Fibroblast of villous mesenchyme (primary cell): ENCODE results near the gene DBNDD1. TPM values are rescaled to one million over a fixed set of nuclear protein-coding genes. Genes with fewer than 3 reads are reported as not detected.

Experiments used
- DNase-seq: peaks from one replicate; pipeline ENCODE4 v3.0.0-alpha.2; 2010; ENCODE audit warnings: low read depth
- H3K4me3 ChIP-seq: 2 replicates; pipeline ENCODE4 v1.5.1; 2011; ENCODE audit warnings: low read depth, mild to moderate bottlenecking, low read length
- total RNA-seq: library from RNA; depleted of rRNA; stranded (reverse); fragments of >200 nt; gene quantifications from 2 replicates; pipeline ENCODE4 v1.2.3, GENCODE V29; 2012
- TF ChIP-seq, protein P1 (sequence below): IDR thresholded peaks from 2 replicates; pipeline ENCODE4 v1.5.1; 2012; ENCODE audit warnings: low read depth, mild to moderate bottlenecking, low read length; ENCODE audit not compliant: insufficient read depth

DBNDD1 gene
- total RNA-seq, 1 donor, result 0.86 TPM

DNA sequence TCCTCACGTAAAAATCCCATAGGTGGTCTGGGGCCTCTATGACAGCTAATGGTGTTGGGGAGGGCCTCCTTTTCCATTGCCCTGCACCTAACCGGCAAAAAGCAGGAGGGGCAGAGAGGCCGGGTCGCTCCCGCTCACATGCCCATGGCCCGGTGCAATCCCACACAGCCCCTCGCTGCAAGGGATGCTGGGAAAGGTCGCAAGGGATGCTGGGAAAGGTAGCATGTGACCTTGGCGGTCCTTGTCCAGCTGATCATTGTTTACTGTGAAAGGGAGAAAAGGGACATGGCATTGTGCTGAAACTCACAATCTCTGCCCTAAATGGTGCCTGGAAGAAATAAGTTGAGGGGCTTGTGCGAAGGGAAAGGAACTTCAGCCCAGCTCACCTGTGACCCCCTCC is 60.7 kb downstream of the DBNDD1 start:
- no peak overlapping the region for H3K4me3 ChIP-seq
- TF ChIP-seq, protein P1, sequence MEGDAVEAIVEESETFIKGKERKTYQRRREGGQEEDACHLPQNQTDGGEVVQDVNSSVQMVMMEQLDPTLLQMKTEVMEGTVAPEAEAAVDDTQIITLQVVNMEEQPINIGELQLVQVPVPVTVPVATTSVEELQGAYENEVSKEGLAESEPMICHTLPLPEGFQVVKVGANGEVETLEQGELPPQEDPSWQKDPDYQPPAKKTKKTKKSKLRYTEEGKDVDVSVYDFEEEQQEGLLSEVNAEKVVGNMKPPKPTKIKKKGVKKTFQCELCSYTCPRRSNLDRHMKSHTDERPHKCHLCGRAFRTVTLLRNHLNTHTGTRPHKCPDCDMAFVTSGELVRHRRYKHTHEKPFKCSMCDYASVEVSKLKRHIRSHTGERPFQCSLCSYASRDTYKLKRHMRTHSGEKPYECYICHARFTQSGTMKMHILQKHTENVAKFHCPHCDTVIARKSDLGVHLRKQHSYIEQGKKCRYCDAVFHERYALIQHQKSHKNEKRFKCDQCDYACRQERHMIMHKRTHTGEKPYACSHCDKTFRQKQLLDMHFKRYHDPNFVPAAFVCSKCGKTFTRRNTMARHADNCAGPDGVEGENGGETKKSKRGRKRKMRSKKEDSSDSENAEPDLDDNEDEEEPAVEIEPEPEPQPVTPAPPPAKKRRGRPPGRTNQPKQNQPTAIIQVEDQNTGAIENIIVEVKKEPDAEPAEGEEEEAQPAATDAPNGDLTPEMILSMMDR, result no peak
- no peak for DNase-seq

DNA sequence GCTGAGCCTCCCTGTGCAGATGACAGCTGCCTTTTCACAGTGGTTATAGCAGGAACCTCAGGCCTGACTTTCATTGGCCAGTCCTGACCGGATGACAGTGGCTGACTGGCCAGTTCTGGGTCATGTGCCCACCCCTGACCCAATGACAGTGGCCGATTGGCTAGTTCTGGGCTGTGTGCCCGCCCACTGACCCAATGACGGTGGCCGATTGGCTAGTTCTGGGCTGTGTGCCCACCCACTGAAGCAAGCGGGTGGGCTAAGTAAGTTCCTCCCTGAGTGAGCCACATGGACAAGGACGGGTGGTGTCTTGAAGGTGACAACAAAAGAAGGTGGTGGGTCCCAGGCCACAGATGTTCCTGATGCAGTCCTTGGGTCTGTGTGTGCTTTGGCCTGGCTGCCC is 61.2 kb downstream of the DBNDD1 start:
- TF ChIP-seq, protein P1, result no peak
- peak; percentile 16 for DNase-seq
- H3K4me3 ChIP-seq, result no peak overlapping the region

GRCh38 chr16:89957216-89957785 is 62.0 kb downstream of the DBNDD1 start:
- TF ChIP-seq, protein P1, result no peak
- no peak overlapping the region for H3K4me3 ChIP-seq
- no peak for DNase-seq

GRCh38 chr16:89956505-89957215 is 62.6 kb downstream of the DBNDD1 start:
- no peak for DNase-seq
- TF ChIP-seq, protein P1, result no peak
- no peak overlapping the region for H3K4me3 ChIP-seq

DNA sequence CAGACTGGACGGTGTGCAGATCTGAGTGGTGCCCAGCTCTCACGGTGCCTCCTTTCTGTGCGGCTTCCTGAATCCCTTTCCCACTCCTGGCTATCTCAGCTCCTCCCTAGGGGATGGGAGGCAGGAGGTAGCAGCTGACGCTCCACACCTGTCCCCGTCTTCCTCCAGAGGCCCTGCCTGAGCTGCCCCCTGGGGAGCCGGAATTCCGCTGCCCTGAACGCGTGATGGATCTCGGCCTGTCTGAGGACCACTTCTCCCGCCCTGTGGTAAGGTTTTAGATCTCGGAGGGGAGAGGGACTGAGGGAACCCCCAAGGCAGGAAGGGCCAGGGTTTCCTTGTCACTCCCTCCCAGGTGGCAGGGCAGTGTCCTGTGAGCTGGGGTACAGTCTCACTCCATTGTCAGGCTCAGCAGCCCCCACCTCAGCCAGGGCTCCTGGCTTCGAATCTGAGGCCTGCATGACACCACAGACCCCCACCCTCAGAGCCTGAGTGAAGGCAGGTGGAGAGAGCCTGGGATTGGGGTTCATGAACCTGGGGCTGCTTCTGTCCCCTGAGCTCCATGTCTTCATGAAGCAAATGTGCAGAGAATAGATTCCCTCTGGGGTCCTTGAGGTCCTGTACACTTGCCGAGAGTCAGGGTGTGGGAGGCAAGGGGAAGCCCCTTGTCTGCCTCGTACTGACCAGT is 64.1 kb downstream of the DBNDD1 start:
- no peak overlapping the region for H3K4me3 ChIP-seq
- DNase-seq, result no peak
- TF ChIP-seq, protein P1, result no peak

Other genes starting within 250 kb of the DBNDD1 start
- gene FANCA, start 202.8 kb downstream of the DBNDD1 start, total RNA-seq, result 21.9 and 22.0 TPM in 2 replicates
- gene SPIRE2, start 191.0 kb downstream of the DBNDD1 start, total RNA-seq, result 3.5 and 3.9 TPM in 2 replicates
- gene TCF25, start 145.9 kb downstream of the DBNDD1 start, total RNA-seq, result 188 and 270 TPM in 2 replicates
- gene MC1R, start 100.6 kb downstream of the DBNDD1 start, total RNA-seq, result 3.9 and 6.1 TPM in 2 replicates
- 95.9 and 128 TPM in 2 replicates for gene TUBB3, start 96.1 kb downstream of the DBNDD1 start, total RNA-seq
- gene DEF8, start 70.7 kb downstream of the DBNDD1 start, total RNA-seq, result 53.1 and 79.9 TPM in 2 replicates
- not detected in 2 replicates for gene PRDM7, start 57.9 kb upstream of the DBNDD1 start, total RNA-seq